Uterus (tissue), 2 donors: ENCODE measurements around the gene IQCF6.

Experiments
- CTCF ChIP-seq, 4 experiments: fragments of 200-600 bp in 2 of 4; fragments of 450-650 bp in 2 of 4; sonication (generic) in 2 of 4; IDR thresholded peaks; one replicate each; pipeline ENCODE4 v1.5.1; 2016 to 2019; ENCODE audit warnings: antibody characterized with exemption in 4 of 4, mild to moderate bottlenecking in 2 of 4, moderate library complexity in 1 of 4
- POLR2A ChIP-seq, 2 donors: fragments of 450-650 bp; IDR thresholded peaks; one replicate each; pipeline ENCODE4 v1.6.1; 2016; ENCODE audit warnings: antibody characterized with exemption in 2 of 2, mild to moderate bottlenecking in 1 of 2, moderate library complexity in 1 of 2

- TF ChIP-seq POLR2A (IDR thresholded peaks at IDR 0.05) (no peak), CTCF (IDR thresholded peaks at IDR 0.05) (no peak)
Observed at GRCh38 chr3:51739110-51739509, 39.9 kb downstream of the IQCF6 start.
